Measurements from ENCODE around the gene TMEM132E.
A peak's percentile ranks its signal among the peaks of the same experiment; 100 is the strongest.

DNA sequence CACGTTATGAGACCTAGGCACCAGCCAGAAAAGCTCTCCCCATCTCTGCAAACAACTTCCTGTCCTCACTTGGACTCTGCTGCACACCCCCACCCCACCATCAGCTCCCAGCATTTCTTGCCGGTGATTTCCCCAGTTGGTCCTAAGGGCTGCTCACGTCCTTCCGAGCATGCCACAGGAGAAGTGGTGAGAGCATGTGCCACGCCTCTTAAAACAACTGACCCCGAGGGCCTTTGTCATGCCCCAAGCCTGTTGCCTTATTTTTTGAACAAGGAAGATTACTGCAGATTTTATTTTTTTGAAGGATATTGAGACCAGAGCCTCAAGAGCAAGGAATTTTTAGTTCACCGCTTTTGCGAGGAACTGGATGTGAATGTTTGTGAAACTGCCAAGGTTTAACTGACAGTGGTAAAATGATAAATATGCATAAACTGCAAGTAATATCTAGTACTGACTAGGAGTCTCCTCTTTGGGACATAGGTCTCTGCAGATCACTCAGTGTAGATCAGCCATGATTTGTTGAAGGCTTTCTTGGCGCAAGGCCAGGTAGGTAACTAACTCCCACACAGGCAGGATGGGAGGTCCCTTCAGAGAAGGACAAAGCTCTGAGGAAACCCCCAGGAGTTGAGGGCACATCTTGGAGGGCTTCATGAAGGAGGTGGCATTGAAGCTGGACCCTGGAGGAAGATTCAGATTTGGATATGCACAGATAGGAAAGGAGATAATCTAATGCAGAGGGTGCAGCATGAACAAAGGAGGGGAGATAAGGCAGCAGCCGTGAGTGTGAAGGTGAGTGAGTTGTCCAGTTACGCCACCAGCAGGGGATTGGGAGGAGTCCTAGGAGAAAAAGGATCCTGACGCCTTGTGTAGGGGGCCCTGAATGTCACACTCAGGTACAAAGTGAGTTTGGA lies 44.7 kb downstream of the TMEM132E start:
- TF ChIP-seq, protein P1, sequence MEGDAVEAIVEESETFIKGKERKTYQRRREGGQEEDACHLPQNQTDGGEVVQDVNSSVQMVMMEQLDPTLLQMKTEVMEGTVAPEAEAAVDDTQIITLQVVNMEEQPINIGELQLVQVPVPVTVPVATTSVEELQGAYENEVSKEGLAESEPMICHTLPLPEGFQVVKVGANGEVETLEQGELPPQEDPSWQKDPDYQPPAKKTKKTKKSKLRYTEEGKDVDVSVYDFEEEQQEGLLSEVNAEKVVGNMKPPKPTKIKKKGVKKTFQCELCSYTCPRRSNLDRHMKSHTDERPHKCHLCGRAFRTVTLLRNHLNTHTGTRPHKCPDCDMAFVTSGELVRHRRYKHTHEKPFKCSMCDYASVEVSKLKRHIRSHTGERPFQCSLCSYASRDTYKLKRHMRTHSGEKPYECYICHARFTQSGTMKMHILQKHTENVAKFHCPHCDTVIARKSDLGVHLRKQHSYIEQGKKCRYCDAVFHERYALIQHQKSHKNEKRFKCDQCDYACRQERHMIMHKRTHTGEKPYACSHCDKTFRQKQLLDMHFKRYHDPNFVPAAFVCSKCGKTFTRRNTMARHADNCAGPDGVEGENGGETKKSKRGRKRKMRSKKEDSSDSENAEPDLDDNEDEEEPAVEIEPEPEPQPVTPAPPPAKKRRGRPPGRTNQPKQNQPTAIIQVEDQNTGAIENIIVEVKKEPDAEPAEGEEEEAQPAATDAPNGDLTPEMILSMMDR (conservative IDR thresholded peaks at IDR 0.05; ENCODE audit: low read depth in 2 of 2), result peak; percentile 13 to 46; a peak in 2 of 4 replicates
- TF ChIP-seq POLR2AphosphoS5 (IDR thresholded peaks at IDR 0.05; ENCODE audit: low read depth), result no peak
- TF ChIP-seq EZH2 (IDR thresholded peaks at IDR 0.05; ENCODE audit: low read depth, unreplicated experiment), result no peak
